Measurements from ENCODE around the gene SUDS3.

- TF ChIP-seq EZH2 (IDR thresholded peaks at IDR 0.05; ENCODE audit: borderline replicate concordance, insufficient read depth, low read depth, low read length, poor library complexity, severe bottlenecking) (no peak), CTCF (IDR thresholded peaks at IDR 0.05) (no peak)
These were observed 52.3 kb downstream of the SUDS3 start for GRCh38 chr12:118428643-118429042.
